ENCODE results near the gene CCDC195.

Gene CCDC195

GRCh38 chr2:224722770-224723169 lies 6.6 kb upstream of the CCDC195 start:
- no peaks in the 10 kb centered on the region for H3F3A ChIP-seq (ENCODE audit: insufficient read depth, low read length)
- H3K4me1 ChIP-seq (ENCODE audit: insufficient read depth, low read length, severe bottlenecking), result peaks cover 11% of the 10 kb centered on the region
- no peak overlapping the region for H2AFZ ChIP-seq (ENCODE audit: low read length)
- no peak overlapping the region for H3K27ac ChIP-seq (ENCODE audit: low read depth, low read length, poor library complexity, severe bottlenecking)
- H3K4me3 ChIP-seq (ENCODE audit: low read depth, low read length, poor library complexity, severe bottlenecking), result no peak overlapping the region
- H3K27me3 ChIP-seq (ENCODE audit: insufficient read depth, low read length), result no peaks in the 10 kb centered on the region
- H3K4me2 ChIP-seq (ENCODE audit: low read length), result no peak overlapping the region
- no peaks in the 10 kb centered on the region for H3K36me3 ChIP-seq (ENCODE audit: insufficient read depth, low read length)
- no peaks in the 10 kb centered on the region for H3K79me2 ChIP-seq (ENCODE audit: insufficient read depth, low read length)
- H3K9me3 ChIP-seq (ENCODE audit: low read length), result 0 out of 2 replicates have a peak, but pooled peaks cover 3% of the 10 kb centered on the region
- TF ChIP-seq CTCF (IDR thresholded peaks at IDR 0.05; ENCODE audit: low read length) (no peak), EZH2 (IDR thresholded peaks at IDR 0.05; ENCODE audit: borderline replicate concordance, low read length) (no peak)
- H4K20me1 ChIP-seq (ENCODE audit: insufficient read depth, low read length), result no peaks in the 10 kb centered on the region
- no peaks in the 10 kb centered on the region for H3K9me2 ChIP-seq (ENCODE audit: low read depth, low read length)
- H3K9ac ChIP-seq (ENCODE audit: low read length), result no peak overlapping the region

DNA sequence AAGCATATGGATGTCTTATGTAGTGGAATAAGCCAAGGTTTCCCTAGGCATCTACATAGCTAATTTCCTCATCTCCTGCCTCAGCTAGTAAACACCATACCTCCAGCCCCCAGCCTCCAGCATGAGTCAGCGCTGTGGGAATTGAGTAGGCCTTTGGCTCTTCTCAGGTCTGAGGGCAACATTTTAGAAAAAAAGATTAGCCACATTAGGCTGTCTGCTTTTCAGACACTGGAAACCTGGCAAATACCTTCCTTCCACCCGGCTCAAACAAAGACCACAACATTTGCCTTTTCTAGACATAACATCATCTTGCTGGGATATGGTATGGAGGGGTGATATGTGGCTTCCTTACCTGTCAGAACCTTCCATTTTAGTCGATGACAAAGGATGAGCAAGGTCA lies 6.1 kb upstream of the CCDC195 start:
- Histone ChIP-seq H4K20me1 (ENCODE audit: insufficient read depth, low read length) (no peaks in the 10 kb centered on the region), H3K27me3 (ENCODE audit: insufficient read depth, low read length) (no peaks in the 10 kb centered on the region), H3K4me1 (ENCODE audit: insufficient read depth, low read length, severe bottlenecking) (peaks cover 11% of the 10 kb centered on the region), H3K36me3 (ENCODE audit: insufficient read depth, low read length) (no peaks in the 10 kb centered on the region), H3K4me3 (ENCODE audit: low read depth, low read length, poor library complexity, severe bottlenecking) (no peak overlapping the region), H3K27ac (ENCODE audit: low read depth, low read length, poor library complexity, severe bottlenecking) (no peak overlapping the region), H3K9ac (ENCODE audit: low read length) (no peak overlapping the region), H3K79me2 (ENCODE audit: insufficient read depth, low read length) (no peaks in the 10 kb centered on the region), H3K9me2 (ENCODE audit: low read depth, low read length) (no peaks in the 10 kb centered on the region), H3K9me3 (ENCODE audit: low read length) (0 out of 2 replicates have a peak, but pooled peaks cover 3% of the 10 kb centered on the region), H3F3A (ENCODE audit: insufficient read depth, low read length) (no peaks in the 10 kb centered on the region), H2AFZ (ENCODE audit: low read length) (no peak overlapping the region), H3K4me2 (ENCODE audit: low read length) (no peak overlapping the region)
- TF ChIP-seq CTCF (IDR thresholded peaks at IDR 0.05; ENCODE audit: low read length) (no peak), EZH2 (IDR thresholded peaks at IDR 0.05; ENCODE audit: borderline replicate concordance, low read length) (no peak)

DNA sequence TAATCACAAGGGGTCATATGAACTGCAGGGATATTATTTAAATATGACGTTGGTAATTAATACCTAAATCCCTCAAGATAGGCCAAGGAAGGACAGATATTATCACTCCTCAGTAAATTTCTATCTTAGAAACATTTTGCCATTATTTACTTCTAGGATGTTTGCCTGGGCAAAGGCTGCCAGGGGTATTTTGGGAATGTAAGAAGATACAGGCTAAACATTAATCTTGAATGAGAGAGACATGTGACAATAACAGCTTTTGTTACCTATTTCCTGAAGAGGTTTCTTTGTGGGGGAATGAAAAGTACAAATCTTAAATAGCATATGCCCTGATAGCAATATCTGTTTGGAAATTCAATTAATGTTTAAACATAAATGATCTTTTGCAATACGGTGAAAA lies 756 bp upstream of the CCDC195 start:
- H3K4me2 ChIP-seq (ENCODE audit: low read length), result no peak overlapping the region
- no peaks in the 10 kb centered on the region for H4K20me1 ChIP-seq (ENCODE audit: insufficient read depth, low read length)
- no peaks in the 10 kb centered on the region for H3K4me1 ChIP-seq (ENCODE audit: insufficient read depth, low read length, severe bottlenecking)
- no peaks in the 10 kb centered on the region for H3K27me3 ChIP-seq (ENCODE audit: insufficient read depth, low read length)
- no peak for TF ChIP-seq CTCF (IDR thresholded peaks at IDR 0.05; ENCODE audit: low read length)
- TF ChIP-seq EZH2 (IDR thresholded peaks at IDR 0.05; ENCODE audit: borderline replicate concordance, low read length), result no peak
- H3K4me3 ChIP-seq (ENCODE audit: low read depth, low read length, poor library complexity, severe bottlenecking), result no peak overlapping the region
- no peaks in the 10 kb centered on the region for H3K79me2 ChIP-seq (ENCODE audit: insufficient read depth, low read length)
- no peak overlapping the region for H2AFZ ChIP-seq (ENCODE audit: low read length)
- H3K9ac ChIP-seq (ENCODE audit: low read length), result no peak overlapping the region
- H3K9me3 ChIP-seq (ENCODE audit: low read length), result 0 out of 2 replicates have a peak, but pooled peaks cover 3% of the 10 kb centered on the region
- H3K36me3 ChIP-seq (ENCODE audit: insufficient read depth, low read length), result no peaks in the 10 kb centered on the region
- no peak overlapping the region for H3K27ac ChIP-seq (ENCODE audit: low read depth, low read length, poor library complexity, severe bottlenecking)
- no peaks in the 10 kb centered on the region for H3F3A ChIP-seq (ENCODE audit: insufficient read depth, low read length)
- H3K9me2 ChIP-seq (ENCODE audit: low read depth, low read length), result no peaks in the 10 kb centered on the region

Measured in OCI-LY1 (cell line).